Measurements from ENCODE around the gene BAHCC1.

Gene BAHCC1

DNA sequence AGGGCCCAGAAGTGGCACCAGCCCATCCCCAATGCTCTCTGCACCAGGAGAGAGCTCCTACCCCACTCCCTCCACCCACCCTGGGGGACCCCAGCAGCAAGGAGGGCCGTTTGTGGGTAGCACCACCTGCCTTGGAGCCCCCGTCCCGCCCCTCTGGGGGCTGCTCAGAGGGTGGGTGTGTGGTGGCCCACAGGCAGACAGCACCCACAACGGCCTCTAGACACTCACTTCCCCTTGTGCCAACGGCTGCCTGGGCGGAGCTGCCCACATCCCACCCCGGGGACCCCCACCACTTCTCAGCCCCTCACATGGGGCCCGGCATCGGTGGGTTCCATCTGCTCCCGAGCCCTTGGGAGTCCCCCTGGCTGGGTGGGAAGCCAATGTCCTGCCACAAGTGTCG lies 33.3 kb downstream of the BAHCC1 start:
- Histone ChIP-seq H2AFZ (ENCODE audit: low read depth, low read length) (no peak overlapping the region), H3K4me1 (ENCODE audit: low read length) (no peaks in the 10 kb centered on the region), H3K27me3 (ENCODE audit: low read depth, low read length) (no peaks in the 10 kb centered on the region), H3K27ac (ENCODE audit: low read length) (no peak overlapping the region), H4K20me1 (ENCODE audit: insufficient read depth, low read length) (no peaks in the 10 kb centered on the region), H3K9ac (ENCODE audit: low read length) (no peak overlapping the region), H3K4me2 (ENCODE audit: low read length) (no peak overlapping the region), H3K9me3 (ENCODE audit: insufficient read depth, low read length) (no peaks in the 10 kb centered on the region), H3K36me3 (replicated peaks; ENCODE audit: low read depth, low read length) (no peaks in the 10 kb centered on the region), H3K79me2 (ENCODE audit: low read length) (no peaks in the 10 kb centered on the region), H3K4me3 (ENCODE audit: low read length) (no peak overlapping the region)
- TF ChIP-seq EZH2phosphoT487 (IDR thresholded peaks at IDR 0.05; ENCODE audit: low read depth) (no peak), CTCF (IDR thresholded peaks at IDR 0.05; ENCODE audit: low read depth, low read length) (no peak)

DNA sequence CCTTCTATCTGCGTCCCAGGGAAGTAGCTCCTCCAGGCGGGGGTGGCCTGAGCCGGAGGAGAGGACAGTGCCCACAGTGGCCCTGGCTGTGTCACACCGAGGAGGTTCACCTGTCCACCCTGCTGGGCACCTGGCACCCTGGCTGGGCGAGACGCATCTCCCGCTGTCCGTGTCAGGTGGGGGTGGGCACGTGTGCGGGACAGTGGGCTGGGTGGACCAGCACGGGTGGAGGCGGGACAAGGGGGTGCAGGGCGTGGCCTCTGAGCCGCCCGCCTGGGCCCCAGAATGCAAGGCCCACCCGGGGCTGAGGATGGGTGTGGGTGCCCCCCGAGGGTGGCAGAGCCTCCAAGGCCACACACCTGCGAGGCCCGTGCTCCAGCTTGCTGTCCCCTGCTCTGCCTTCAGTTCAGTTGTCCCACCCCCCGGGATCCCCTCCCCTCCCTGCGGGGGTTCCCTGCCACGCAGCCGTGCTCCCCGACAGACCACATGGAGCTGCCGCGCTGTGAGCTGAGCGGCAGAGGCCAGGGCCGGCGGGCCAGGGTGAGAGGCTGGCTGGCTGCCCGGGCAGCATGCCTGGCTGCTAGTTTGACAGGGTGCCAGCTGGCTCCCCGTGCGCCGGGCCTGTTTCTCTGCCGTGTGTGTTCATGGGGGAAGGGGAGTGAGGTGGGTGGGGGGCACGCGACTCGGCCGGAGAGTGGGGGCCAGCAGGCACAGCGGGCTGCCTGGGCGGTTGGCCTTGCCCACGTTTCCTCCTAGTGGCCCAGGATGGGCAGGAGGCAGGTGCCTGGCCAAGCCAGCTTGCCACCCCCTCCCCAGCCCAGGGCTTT lies 33.9 kb downstream of the BAHCC1 start:
- Histone ChIP-seq H3K79me2 (ENCODE audit: low read length) (no peaks in the 10 kb centered on the region), H4K20me1 (ENCODE audit: insufficient read depth, low read length) (no peaks in the 10 kb centered on the region), H3K4me1 (ENCODE audit: low read length) (no peaks in the 10 kb centered on the region), H3K36me3 (replicated peaks; ENCODE audit: low read depth, low read length) (no peaks in the 10 kb centered on the region), H3K27me3 (ENCODE audit: low read depth, low read length) (no peaks in the 10 kb centered on the region), H3K4me2 (ENCODE audit: low read length) (no peak overlapping the region), H3K4me3 (ENCODE audit: low read length) (no peak overlapping the region), H2AFZ (ENCODE audit: low read depth, low read length) (no peak overlapping the region), H3K9me3 (ENCODE audit: insufficient read depth, low read length) (no peaks in the 10 kb centered on the region), H3K27ac (ENCODE audit: low read length) (no peak overlapping the region), H3K9ac (ENCODE audit: low read length) (no peak overlapping the region)
- TF ChIP-seq CTCF (IDR thresholded peaks at IDR 0.05; ENCODE audit: low read depth, low read length): no peak
- no peak for TF ChIP-seq EZH2phosphoT487 (IDR thresholded peaks at IDR 0.05; ENCODE audit: low read depth)

- Histone ChIP-seq H3K36me3 (replicated peaks; ENCODE audit: low read depth, low read length) (no peaks in the 10 kb centered on the region), H4K20me1 (ENCODE audit: insufficient read depth, low read length) (no peaks in the 10 kb centered on the region), H3K9ac (ENCODE audit: low read length) (no peak overlapping the region), H3K79me2 (ENCODE audit: low read length) (no peaks in the 10 kb centered on the region), H3K4me3 (ENCODE audit: low read length) (no peak overlapping the region), H3K4me1 (ENCODE audit: low read length) (no peaks in the 10 kb centered on the region), H2AFZ (ENCODE audit: low read depth, low read length) (no peak overlapping the region), H3K9me3 (ENCODE audit: insufficient read depth, low read length) (no peaks in the 10 kb centered on the region), H3K27ac (ENCODE audit: low read length) (no peak overlapping the region), H3K4me2 (ENCODE audit: low read length) (no peak overlapping the region), H3K27me3 (ENCODE audit: low read depth, low read length) (no peaks in the 10 kb centered on the region)
- TF ChIP-seq CTCF (IDR thresholded peaks at IDR 0.05; ENCODE audit: low read depth, low read length) (no peak), EZH2phosphoT487 (IDR thresholded peaks at IDR 0.05; ENCODE audit: low read depth) (no peak)
Observed at GRCh38 chr17:81429821-81430551, 34.7 kb downstream of the BAHCC1 start.

Data from OCI-LY3 (cell line).